NCI-H345 (cell line): Measurements from ENCODE around the gene BRF1.
"Not testable (repeated sequence)": the region's sequence is repeated elsewhere in the genome, so short reads cannot be mapped to it uniquely, and the experiment has no call there.

ENCODE experiments used
- DNase-seq: peaks from one replicate; lab custom pipeline; 2025; lab: John Stamatoyannopoulos, UW

BRF1 gene

DNA sequence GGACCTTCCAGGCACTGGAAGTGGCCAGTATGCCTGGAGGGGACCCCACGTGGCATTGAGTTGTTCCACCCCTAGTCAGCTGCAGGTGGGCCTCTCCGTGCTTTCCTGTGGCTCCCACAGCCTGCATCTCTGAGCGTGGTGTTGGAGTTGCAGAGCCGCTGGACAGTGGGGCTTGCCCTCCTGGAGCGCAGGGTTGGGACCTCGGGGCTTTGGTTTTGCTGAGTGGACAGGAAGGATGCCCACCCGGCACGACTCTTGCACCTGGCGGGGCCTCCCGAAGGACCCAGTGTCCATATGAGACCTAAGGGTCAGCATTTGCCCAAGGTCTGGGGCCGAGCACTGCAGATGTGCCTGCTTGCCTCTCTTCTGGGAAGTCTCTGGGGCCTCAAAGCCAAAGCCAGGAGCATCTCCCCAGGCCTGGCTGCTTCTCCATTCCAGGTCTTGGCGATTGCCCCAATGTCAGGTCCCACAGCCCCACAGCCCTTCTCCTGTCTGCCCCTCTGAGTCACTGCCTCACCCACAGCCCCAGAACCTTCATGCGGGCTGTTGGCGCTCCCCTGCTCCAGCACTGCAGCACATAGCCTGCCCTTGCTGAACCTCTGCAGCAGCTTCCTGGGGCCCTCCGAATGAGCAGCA, 15.3 kb upstream of the BRF1 start:
- DNase-seq: no peak

DNA sequence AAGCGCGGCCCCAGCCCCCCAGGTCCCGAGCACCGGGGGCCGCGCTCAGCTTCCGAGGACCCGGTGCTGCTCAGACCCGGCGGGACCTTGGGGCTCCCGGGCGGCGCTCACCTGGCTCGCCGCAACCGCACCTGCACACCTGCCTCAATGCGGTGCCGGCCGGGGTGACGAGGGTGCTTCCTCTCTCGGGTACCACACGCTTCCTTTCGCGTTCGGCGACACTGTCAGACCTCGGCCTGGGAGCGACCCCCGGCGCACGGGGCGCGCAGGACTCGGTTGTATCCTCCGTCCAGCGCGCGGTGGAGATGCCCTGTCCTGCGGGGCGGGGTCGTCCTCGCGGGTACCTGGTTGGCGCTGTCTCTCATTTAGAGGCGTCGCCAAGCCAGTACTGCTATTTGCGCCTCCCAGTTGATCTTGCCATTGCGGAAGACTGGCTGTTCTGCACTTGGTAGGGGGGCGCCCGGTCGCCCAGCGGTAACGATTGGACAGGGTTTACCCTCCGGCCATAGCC, 14.5 kb upstream of the BRF1 start:
- peak; percentile 35 for DNase-seq

DNA sequence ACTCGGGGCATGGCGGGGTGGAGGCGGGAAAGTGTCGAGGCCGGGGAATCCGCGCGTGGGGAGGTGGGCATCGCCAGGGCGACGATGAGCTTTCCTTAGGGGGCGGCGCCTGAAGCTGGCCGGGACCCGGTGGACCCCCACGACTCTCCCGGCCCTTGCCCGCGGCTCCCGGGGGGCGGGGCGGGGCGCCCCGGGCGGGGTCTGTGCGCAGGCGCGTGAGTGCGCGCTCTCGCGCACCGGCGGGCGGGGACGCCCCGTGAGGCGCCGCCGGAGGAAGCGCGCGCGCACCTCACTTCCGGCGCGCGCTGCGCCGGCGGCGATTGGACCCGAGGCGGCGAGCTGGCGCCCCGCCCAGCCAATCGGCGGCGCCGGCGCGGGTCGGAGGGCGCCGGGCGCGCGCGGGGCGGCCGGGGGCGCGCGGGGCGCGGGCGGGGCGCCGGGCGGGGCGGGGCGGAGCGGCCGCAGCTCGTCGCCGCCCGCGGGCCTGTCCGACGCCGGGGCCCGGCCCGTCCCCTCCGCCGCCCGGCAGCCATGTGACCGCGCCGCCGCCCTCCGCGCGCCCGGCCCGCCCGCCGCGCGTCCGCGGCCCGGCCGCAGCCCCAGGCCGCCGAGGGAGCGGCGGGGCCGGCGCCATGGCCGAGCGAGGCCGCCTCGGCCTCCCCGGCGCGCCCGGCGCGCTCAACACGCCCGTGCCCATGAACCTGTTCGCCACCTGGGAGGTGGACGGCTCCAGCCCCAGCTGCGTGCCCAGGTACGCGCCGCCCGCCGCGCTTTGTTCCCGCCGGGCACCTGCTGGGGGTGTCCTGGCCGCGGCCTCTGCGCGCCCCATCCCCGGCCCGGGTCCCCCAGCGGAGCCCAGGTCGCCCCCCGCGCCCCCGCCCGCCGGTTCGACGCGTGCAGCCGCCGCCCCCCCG, 13.7 kb upstream of the BRF1 start, which contains the start of gene PACS2:
Gene PACS2 (plus strand): TSS at position 462 of the 914 bp plus-strand sequence. CDS start 171 bp downstream, at position 633.
- DNase-seq: peak; percentile 93

DNA sequence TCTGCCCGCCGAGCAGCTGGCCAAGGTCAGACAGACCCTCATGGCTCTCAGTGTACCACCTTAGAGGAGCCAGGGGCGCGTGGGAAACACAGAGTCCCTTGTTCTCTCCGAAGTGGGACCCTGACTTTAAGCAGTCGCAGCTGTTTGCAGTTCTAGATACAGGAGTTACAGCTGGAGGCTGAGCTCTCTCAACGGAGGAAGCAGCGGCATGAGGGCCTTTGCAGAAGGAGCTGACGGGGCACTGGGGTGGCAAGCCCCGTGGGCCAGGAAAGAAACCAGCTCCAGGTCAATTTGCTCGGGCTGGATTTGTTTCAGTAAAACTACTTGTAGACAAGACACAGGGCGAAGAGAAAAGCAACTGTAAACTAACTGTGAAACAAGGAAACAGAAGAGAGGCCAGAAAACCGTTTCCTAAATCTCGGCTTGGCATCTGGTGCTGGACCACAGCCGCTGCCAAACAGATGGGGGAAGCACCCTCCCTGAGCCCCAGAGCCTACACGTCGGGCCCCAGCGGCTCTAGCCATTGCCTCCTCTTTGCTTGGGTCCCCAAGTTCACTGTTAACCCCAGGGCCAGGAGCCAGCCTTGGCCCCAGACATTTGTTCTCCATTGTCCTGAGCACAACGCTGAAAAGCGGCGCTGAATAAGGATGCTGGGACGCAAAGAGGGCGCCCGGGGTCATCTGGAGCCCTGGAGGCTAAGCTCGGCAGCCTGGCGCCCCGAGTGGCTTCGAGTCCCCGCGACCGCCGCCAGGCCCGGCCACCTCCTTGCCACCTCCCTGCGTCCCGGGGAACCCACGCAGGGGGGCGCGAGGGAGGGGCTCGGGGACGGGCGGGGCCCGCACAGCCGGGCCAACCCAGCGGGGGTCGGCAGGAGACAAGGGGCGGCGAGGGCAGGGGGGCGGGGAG, 12.8 kb upstream of the BRF1 start:
- DNase-seq: no peak

DNA sequence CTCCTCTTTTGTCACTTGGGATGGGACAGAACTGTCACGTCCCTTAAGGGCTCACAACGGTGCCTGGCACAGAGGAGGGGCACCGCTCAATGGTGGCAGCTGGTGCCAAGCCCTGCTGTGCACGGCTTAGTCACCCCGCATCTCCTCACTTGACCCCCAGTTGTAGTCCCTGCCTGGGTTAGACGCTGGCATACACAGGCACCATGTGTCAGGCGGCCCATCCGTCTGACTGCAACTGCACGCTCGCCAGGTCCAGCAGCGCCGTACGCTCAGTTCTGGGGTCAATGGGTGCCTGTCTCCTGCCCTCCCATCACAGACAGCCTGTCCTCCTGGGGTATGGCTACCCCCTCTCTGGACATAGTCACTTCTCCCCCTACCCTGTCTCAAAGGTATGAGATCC, 12.2 kb upstream of the BRF1 start:
- DNase-seq: no peak

DNA sequence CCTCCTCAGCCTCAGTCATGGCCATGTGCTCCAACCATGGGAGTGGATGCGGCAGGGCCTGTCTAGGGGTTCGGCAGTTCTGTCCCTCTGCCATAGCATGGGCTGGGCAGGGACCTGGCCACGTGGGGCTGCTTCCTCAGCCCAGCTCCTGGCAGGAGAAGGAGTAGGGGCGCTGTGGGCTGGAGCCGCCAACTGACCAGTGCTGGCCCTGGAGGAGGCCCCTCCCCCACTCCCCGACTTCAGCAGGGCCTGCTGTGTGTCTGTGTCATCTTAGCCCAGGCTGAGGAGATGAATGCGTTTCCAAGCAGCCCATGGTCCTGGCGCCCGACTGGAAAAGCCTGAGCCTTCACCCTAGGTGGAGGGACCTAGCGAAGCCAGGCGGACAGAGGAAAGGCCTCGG, 11.0 kb upstream of the BRF1 start:
- DNase-seq: no peak

DNA sequence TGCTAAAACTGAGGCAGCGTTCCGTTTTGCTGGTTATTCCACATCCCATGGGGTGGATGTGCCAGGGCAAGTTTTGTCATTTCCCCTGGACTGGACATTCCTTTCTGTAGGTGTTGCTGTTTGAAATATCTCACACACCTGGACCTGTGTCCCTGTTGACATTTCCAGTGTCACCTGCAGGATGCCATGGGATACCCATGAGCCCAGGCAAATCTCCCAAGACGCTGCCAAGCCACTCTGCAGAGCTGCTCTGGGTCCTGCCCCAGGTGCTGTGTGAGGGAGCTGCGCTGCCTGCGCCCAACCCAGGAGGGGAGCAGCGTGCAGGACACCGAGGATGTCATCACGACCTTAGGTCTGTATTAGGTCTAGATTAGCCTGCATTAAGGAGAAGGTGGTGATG, 8.6 kb upstream of the BRF1 start:
- DNase-seq: no peak

DNA sequence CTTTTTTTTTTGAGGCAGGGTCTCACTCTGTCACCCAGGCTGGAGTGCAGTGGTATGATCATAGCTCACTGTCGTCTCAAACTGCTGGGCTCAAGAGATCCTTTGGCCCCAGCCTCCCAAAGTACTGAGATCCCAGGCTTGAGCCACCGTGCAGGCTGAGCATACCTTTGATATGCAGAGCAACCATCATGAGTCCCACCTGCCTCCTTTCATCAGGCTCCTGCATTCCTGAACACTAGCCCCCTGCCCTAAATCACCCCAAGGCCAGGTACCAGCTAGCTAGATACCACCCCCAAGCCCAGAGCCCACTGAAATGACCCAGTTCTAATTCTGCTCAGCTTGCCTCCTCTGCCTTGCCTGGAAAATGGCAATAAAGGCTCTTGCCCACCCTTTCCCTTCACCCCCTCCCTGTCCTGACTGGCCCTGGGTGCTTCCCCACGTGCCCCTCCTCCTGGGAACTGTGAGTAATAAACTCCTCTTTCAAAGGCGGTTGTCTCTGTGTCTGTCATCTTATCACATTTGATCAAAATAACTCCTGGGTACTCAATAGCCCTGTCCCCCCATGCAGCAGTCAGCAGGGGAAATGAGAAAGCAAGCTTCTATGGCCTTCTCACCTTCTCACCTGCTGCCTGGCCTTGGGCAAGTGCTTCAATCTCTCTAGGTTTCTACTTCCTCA, 6.4 kb upstream of the BRF1 start:
- DNase-seq: no peak

DNA sequence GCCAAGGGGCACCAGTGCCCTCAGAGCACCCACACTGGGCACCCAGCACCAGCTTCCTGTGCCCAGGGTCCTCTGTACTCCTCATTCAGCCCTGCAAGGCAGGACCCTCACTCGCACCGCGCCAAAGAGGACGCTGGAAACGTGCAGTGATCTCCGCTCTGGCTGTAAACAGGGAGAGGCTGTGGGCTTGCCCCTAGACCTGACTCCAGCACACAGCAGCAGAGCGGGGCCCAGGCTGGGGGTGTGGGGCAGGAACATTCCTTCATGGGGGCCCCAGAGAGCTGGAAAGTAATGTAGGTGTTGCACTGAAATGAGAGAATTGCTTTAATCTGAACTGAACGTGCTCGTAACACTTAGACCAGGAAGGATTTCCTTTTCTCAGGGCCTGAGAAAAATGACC, 5.0 kb upstream of the BRF1 start:
- no peak for DNase-seq

DNA sequence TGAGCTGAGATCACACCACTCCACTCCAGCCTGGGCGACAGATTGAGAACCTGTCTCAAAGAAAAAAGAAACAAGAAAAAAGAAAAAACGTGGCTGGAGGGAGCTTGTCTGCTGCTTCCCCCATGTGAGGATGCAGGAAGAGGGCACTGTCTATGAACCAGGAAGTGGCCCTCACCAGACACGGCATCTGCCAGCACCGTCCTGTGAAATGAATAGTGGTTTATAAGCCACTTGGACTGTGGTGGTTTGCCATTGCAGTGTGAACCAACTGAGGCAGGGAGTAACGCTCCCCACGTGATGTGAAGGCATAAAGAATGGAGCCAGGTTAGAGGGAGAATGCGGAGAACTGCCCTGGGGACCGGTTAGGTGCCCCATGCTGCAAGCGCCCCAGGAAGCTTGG, 4.5 kb upstream of the BRF1 start:
- DNase-seq: no peak

DNA sequence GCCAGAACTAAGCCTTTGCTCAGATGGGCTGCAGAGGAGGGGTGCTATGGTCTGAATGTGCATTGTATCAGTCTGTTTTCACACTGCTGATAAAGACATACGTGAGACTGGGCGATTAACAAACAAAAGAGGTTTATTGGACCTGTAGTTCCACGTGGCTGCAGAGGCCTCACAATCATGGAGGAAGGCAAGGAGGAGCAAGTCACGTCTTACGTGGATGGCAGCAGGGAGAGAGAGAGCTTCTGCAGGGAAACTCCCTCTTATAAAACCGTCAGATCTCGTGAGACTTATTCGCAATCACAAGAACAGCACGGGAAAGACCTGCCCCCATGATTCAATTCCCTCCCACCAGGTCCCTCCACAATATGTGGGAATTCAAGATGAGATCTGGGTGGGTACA, 3.8 kb upstream of the BRF1 start:
- DNase-seq: no peak

DNA sequence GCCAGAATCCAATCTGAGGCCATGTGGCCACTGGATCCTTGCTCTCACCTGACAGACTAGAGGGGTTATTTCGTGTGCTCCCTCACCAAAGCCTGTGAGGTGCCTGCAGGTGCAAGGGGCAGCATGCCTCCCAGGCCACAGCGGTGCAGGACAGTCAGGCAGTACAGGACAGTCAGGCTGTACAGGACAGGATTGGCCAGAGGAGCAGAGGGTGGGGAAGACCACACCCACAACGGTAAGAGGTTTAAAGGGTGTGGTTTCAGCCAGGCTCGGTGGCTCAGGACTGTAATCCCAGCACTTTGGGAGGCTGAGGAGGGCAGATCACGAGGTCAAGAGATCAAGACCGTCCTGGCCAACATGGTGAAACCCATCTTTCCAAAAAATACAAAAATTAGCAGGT, 3.1 kb upstream of the BRF1 start:
- no peak for DNase-seq

DNA sequence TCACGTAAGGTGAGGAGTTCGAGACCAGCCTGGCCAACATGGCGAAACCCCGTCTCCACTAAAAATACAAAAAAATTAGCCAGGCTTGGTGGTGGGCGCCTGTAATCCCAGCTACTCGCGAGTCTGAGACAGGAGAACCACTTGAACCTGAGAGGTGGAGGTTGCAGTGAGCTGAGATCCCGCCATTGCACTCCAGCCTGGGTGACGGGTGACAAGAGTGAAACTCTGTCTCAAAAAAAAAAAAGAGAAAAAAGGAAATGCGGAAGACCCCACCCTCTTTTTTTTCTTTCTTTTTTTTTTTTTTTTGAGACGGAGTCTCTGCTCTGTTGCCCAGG, 1.1 kb upstream of the BRF1 start:
- not testable (repeated sequence) for DNase-seq

DNA sequence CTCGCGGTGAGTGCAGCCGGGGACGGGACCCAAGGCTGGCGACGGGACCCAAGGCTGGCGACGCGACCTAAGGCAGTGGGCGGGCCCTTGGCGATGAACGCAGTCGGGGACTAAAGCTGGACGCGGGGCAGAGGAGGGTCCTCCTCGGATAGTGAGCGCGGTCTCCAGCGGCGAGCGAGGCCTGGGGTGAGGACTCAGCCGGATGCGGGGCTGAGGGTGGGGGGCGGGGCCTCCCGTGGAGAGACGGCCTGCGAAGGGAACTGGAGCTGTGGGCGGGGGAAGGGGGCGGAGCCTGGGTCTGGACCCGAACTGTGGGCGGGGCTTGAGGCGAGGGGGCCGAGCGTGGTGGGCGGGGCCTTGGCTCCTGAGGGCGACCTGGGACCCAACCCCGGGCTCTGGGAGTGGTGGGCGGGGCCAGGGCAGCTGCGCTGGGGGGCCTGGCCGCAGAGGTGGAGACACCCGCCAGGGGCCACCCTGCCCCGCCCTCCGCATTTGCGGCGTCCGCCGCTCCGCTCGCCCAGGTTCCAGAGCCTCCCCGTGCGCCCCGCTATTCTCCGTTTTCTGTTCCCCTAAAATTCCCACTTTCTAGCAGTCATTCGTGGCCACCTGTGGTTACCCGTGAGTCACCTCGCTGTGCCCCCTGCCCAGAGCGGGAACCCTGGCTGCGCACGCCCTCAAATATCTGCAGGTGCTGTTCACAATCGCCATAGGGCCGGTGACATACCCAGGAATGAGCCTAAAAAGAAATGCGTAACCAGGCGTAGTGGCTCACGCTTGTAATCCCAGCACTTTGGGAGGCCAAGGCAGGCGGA, 508 bp upstream of the BRF1 start:
- peak; percentile 98 for DNase-seq

DNA sequence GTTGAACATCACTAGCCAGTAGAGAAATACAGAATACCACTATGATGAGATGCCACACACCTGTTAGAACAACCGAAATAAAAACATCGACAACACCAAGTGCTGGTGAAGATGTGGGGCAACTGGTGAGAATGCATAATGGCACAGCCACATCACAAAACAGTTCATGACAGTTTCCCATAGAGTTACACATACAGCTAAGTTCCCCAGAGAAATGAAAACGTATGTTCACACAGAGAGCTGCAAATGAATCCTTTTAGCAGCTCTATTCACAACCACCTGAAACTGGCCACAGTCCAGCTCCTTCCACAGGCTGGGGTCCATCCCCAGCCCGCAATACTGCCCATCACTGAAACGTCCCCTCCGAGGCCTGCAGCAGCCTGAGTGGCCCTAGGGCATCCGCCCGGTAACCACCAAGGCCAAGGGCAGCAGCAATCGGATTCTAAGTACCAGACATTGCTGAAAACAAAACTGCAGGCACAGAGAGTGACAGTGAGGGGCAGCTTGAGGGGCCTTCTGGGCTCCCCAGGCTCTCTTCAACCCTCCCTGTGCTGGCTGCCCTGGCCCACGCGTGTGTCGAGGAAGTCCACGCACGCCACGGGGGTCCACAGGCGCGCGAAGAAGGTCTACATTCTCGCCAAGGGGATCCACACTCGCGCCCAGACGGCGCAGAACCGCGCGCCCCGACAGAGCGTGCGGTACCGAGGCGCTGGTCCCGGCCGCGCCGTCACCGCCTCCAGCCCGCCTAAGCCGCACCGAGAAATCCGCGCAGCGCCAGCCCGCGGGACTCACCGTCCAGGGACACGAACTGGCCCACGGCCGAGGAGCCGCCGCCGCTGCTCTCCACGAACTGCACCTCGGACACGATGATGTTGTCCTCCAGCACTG, 903 bp downstream of the BRF1 start:
- DNase-seq: peak; percentile 59

DNA sequence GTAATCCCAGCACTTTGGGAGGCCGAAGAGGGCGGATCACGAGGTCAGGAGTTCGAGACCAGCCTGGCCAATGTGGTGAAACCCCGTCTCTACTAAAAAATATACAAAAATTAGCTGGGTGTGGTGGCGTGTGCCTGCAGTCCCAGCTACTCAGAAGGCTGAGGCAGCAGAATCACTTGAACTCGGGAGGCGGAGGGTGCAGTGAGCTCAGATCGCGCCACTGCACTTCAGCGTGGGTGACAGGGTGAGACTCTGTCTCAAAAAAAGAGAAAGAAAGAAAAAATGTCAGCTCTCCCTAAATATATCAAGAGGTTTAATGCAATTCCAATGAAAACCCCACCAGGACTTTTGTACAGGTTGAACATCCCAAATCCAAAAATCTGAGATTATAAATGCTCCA, 3.5 kb downstream of the BRF1 start:
- not testable (repeated sequence) for DNase-seq

DNA sequence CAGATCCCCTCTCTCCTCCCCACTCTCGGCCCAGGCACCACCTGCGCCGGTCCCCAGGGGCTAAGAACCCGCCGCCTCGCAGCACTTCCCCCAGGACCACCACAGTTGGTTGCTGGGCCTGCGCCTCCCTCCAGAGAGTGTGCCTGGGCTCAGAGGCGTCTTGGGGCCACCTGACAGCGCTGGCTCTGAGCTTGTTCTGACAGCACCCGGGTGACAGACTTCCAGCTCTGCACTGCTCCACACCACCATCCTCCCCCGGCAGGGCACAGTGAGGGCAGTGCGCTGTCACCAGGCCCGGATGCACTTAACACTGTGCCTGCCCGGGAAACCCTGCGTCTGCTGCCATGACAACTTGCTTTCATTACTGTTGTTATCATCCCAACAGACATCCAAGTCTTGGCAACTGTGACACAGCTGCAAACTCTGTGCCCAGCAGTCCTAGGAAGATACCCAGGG, 6.6 kb downstream of the BRF1 start:
- DNase-seq: peak; percentile 36

DNA sequence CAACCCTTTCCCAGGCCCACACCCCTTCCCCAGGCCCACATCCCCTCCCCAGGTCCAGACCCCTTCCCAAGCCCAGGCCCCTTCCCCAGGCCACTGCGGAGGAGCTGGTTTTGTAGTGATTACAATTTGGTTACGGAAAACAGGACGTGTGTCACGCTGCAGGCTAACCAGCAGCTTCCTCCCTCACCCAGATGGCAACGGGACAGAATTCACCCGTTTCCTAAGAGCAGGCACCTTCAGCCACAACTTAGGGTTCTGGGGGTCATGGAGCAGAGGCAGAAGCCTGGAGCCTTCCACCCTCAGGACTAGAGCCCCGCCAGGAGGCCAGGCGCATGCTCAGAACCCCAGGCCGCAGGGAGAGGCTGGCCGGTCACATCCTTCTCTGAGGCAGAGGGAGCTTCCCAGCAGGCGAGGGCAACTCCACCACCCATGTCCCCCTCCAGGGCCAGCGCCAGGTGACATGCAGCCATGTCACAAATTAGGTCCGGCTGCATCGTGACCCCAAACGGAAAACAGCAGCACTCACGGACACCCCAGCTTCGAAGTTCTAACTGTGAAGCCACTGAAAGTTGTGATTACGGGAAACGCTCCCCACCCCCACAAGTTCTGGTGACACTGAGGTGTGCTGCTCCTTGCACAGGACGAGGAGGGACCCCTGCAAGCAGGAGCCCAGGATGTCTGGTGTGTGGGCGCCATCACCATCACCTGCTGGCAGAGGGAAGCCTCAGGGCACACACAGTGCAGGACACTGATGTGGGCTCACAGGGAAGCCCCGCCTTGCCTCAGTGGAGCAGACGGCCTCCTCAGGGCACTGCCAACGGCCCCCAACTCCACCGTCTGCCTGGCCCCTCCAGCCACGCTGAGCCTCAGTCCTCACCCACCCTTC, 7.7 kb downstream of the BRF1 start:
- DNase-seq: no peak
